Activated T-helper 9 cell treated with anti-CD3 and anti-CD28 coated beads, Interleukin-2, amount 50 U/mL, for 16 hours (primary cell): ENCODE results near the gene LYPD3.
A peak's percentile ranks its signal among the peaks of the same experiment; 100 is the strongest.

ENCODE experiments used
- DNase-seq: peaks from one replicate; pipeline ENCODE4 v3.0.0-alpha.2; 2020; ENCODE audit warnings: low read depth

LYPD3 gene

DNA sequence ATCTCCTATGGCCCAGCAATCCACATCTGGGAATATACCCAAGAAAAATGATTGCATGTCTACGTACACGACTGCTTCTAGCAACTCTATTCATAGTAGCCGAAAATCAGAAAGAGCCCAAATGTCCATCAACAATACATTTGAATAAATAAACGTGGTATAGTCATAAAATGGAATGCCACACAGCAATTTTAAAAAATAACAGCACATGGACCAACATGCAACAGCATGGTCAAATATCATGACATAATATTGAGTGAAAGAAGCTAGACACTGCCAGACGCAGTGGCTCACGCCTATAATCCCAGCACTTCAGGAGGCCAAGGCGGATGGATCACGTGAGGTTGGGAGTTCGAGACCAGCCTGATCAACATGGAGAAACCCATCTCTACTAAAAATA, 34.4 kb downstream of the LYPD3 start:
- no peak for DNase-seq

DNA sequence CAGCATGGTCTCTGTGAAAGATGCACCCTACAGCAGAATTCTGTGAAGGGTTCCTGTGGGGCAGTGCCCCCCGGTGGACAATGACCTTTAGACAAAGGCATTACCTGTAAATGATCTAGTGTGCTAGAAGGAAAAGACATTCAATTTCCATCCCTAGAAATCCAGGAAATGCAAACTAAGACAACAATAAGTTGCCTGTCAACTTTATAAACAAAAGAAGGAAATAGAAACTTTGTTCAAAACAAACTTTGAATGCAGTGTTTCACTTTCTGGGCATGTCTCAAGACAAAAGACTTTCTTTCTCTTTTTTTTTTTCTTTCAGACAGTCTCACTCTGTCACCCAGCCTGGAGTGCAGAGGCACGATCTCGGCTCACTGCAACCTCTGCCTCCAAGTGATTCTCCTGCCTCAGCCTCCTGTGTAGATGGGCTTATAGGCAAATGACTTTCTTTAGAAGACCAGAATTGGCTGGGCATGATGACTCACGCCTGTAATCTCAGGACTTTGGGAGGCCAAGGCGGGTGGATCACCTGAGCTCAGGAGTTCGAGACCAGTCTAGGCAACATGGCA, 35.2 kb downstream of the LYPD3 start:
- DNase-seq, result peak; percentile 4

DNA sequence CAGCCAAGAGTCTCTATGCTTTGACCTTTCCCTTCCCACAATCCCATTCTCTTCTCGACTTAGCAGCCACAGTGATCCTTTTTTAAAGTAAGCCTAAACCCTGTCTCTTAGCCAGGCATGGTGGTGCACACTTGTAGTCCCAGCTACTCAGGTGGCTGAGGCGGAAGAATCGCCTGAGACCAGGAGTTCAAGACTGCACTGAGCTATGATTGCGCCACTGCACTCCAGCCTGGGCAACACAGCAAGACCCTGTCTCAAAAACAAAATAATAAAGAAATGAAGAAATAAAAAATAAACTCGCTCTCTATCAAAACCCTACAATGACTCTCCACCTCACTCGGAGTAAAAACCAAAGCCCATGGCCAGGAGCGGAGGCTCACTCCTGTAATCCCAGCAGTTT, 36.0 kb downstream of the LYPD3 start:
- DNase-seq, result no peak

DNA sequence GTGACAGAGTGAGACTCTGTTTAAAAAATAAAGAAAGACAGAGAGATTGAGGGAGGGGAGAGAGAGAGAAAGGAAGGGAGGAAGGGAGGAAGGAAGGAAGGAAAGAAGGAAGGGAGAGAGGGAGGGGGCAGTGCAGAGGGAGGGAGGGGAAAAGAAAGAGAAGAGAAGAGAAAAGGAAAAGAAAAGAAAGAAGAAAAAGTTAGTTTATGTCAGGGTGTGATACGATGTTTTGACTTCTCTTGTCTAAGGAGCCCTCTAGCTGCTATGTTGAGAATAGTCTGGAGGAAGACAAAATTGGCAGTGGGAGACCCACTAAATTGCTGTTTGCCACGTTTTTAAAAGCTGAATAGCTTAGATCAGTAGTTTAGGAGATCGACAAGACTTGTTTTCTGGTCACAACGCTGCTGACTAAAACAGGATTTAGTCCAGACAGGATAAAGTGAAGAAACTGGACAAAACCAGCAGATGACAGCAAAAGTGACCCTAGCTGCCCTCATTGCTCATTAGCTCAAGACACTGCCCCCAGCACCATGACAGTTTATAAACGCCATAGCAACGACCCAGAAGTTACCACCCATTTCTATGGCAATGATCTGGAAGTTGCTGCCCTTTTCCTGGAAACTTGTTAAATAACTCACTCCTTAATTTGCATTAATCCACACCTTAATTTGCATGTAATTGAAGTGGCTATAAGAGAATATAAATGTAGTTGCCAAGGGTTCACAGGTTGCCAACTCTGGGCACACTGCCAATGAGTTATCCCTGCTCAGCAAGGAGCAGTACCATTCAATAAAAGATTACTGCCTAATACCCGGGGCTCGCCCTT, 39.6 kb downstream of the LYPD3 start:
- no peak for DNase-seq

DNA sequence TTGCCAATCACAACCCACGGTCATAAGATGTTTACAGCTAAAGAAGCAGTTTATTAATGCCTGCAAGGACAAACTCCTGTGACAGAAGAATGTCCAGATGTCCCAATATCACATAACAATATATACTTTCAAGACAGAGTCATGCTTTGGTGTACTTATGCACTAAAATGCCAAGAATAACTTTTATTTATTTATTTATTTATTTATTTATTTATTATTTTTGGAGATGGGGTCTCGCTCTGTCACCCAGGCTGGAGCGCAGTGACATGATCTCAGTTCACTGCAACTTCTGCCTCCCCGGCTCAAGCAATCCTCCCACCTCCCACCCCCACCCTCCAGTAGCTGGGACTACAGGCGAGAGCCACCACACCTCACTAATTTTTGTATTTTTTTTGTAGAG, 41.6 kb downstream of the LYPD3 start:
- no peak for DNase-seq

DNA sequence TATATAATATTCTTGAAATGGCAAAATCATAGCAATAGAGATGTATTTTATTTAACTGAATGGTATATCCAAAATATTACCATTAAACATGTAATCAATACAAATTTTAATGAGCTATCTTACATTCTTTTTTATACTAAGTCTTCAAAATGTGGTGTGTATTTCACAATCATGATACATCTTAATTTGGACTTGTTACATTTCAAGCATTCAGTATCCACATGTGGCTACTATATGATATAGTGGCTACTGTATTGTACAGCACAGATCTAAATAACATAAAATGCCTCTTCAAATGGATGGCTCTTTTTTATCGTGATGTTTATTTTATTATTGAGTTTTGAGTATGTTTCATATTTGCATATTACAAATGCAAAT, 42.7 kb downstream of the LYPD3 start:
- no peak for DNase-seq

DNA sequence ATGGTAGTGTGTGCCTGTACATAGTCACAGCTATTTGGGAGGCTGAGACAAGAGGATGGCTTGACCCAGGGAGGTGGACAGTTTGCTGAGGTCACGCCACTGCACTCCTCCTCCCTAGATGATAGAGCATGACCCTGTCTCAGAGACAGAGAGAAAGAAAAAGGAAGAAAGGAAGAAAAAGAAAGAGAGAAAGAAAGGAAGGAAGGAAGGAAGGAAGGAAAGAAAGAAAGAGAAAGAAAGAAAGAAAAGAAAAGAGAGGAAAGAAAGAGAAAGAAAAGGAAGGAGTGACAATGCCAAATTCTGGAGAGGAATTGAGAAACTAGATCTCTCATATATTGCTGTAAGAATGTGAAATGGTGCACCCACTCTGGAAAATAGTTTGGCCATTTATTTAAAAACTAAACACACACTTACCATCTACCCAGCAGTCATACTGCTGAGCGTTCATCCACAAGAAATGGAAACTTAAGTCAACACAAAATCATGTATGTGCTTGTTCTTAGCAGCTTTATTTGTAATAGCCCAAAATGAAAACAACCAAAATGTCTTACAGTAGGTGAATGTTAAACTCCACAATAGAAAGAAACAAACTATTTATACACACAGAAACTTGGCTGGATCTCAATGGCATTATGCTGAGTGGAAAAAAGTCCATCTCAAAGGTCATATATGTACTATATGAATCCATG, 43.3 kb downstream of the LYPD3 start:
- DNase-seq, result no peak

DNA sequence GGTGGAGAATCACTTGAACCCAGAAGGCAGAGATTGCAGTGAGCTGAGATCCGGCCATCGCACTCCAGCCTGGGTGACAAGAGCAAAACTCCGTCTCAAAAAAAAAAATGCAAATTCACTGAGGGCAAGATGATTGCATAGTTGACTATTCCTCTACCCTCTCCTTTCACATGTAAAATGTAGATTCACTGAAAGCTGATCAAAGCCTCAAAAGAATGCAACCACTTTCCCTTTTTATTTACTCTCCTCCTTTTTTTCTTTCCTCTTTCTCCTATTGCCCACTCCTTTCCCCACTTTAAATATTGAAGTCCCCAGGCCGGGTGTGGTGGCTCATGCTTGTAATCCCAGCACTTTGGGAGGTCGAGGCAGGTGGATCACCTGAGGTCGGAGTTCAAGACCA, 44.5 kb downstream of the LYPD3 start:
- DNase-seq, result no peak

DNA sequence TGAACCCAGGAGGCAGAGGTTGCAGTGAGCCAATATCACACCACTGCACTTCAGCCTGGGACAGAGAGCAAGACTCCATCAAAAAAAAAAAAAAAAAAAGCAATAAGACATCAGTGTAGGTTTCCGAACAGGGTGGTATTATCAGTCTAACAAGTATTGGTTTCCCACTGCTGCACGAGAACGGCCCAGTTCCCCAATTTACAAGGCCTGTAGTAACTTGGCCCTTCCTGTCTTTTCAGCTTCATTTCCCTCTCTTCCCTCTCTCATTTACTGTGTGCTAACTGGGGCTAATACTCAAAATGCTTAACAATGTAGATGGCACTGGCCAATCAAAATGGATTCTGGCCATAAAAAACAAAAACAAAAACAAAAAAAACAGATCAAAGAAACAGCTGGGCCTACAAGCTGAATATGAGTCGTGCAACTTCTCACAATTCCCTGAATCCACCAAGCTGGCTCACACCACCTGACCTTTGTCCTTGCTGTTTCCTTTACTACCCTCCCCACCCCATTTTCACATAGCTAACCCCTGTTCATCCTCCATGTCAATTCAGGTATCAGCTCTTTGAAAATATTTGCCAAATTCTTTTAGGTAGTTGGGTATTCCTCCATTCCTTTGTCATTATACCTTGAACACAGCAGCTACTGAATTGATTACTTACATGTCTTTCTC, 48.3 kb downstream of the LYPD3 start:
- DNase-seq, result no peak

DNA sequence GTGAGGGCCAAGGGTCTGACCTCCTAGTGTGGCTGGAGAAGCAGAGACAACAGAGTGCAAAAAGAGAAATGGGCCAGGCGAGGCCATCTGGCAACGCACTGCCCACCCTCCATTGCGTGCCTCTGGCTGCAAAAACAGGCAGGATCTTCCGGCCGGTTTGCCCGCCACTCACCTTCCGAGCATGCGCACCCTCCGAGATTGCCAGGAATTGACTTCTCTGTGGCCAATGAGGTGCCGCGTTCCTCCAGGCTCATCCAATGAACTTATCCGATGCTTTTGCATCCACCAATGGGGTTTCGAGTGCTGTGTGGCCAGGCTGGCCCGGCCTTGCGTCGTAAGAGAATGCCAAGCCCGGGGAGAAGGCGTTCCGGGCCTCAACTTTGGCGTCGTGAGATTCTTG, 50.9 kb downstream of the LYPD3 start, which contains the start of gene TEX101:
TEX101 (plus strand) TSS at position 337 of the 400 bp plus-strand sequence. CDS start 1,030 bp downstream, outside the sequence.
- no peak for DNase-seq

DNA sequence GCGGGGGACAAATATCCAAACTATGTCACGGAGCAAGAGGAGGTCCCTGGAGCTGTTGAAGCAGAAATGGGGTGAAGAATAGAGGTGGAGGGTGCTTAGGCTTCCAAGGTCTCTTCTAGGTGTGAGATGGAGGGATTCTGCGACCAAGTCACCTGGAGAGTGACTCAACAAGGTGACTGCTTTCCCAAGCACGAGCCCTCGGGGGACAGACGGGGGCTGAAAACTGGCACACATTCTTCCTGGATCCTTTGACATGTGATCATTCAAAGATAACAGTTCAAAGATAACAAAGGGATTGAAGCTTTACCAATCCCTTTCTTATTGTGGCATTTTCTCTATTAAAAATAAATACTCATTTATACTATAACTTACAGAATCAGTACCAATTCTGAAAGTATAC, 53.0 kb downstream of the LYPD3 start:
- DNase-seq, result no peak
